HG02759 (cell line): ENCODE results near the gene KPRP.

Experiments
- ATAC-seq: cut with Tn5 transposase; IDR thresholded peaks from one replicate; pipeline ENCODE4 v1.9.1; 2021; ENCODE audit warnings: mild to moderate bottlenecking, moderate library complexity; ENCODE audit not compliant: unreplicated experiment

Gene KPRP

DNA sequence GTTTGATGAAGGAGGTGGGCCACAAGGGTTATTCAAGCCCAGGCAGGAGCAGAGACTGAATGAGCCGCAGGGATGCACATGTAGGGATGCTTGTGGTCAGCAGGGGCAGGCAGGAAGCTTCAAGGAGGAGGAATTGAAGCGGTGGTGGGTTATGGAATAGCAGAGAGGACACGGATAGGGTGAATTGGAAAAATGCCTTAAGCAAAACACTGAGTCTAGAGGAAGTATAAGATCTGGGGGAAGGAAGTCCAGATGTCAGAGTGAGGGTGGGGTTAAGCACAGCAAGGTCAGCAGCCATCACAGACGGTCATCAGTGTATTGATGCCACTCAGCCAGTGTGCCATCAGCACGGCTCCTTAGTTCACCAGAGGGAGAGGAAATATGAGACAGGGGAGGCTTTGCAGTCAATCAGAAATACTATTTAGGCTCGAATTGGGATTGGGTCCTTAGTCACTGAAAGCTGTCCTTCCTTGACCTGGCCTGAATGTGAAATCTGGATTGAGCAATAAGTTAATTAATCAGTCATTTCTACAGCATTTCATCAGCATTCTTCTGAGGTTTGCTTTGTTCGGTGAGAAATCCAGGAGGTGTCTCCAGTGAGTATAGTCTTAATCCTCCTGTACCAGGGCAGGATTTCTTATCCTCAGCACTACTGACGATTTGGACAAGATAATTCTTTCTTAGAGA, 11.2 kb downstream of the KPRP start:
- no peak for ATAC-seq

DNA sequence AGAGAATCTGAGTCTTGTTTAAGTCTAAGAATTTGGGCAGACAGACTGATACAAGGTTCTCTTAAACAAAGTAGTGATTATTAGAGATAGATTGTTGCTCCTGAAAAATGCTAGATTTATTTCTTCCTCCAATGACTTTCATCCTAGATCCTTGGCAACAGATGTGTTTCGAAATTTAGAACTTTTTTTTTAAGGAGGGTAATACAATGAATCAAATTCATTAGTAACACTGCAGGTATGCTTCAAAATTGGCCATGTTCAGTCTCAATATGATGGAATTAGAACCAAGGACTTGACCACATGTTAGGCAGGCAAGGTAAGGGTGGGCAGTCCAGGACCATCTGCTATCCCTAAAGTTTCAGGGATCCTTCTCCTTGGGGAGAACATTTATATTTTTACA, 12.6 kb downstream of the KPRP start:
- no peak for ATAC-seq

DNA sequence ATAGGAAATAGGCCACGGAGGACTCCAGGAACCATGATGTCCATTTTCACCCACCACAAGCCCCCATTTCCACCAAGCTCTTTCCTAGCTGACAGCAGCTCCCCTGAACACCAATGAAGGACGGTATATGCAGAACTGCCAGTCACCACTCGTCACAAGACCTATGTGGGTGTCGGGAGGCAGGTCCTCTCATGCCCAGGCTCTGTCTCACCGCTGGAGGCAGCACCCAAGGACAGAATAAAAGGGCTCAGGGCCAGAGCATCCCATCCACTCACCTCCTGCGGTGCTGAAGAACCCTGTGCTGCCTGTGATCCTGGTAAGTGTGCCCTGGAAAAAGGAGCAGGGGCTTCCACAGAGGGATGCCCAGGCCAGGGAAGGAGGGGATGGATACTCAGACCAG, 17.1 kb downstream of the KPRP start, which contains the start of gene LCE1F:
Gene LCE1F, plus strand, starts transcription at position 266 of the 400 bp plus-strand sequence. CDS start 1,232 bp downstream, outside the sequence.
- ATAC-seq = no peak

DNA sequence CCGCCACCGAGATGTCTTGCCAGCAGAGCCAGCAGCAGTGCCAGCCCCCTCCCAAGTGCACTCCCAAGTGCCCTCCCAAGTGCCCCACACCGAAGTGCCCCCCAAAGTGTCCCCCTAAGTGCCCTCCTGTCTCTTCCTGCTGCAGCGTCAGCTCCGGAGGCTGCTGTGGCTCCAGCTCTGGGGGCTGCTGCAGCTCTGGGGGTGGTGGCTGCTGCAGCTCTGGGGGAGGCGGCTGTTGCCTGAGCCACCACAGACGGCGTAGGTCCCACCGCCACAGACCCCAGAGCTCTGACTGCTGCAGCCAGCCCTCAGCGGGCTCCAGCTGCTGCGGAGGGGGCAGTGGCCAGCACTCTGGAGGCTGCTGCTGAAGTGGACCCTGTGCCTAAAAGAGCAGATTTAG, 18.5 kb downstream of the KPRP start:
- no peak for ATAC-seq

DNA sequence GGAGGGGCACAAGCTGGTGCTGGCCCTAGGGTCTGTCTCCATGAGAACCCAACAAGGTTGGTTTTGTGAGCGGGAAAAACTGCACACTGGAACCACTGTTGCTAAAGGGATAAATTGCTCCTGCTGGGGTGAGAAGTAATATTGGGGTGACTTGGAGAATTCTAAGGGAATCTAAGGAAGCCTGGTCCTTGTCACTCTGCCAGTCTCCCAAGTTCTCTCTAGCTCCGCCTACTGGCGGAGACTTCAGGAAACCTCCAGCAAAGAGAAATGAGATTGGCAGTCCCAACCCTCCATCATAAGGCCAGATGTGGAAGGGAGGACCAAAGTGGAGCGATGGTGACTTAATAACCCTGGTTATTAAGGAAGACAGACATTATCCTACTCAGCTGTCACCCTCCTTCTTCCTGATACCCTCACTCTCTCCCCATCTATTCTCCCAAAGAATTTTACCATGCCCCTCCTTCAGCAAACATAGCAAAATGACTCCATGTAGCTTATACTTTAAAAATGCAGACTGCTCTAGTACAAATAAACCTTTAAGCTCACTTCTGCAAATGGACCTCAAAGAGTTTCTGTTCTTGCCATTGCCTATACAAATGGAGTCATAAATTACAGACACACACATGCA, 19.8 kb downstream of the KPRP start:
- ATAC-seq = no peak

DNA sequence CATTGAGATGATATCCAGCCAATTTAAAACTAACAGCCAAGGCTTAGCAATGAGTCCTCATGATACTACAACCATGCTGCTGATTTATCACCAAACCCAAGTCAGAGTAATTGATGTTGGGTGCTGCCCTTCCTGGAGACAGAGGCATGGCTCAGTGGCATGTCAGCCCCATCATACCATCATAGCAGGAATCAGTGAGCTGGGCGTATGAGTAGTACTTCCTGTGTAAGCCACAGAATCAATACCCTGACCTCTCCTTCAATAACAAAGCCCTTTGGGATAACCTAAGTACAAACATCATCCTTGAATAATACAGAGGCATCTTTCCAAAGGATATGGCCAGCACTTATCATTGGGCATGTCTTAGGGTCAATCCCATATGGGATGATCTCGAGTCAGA, 25.3 kb downstream of the KPRP start:
- ATAC-seq = no peak

DNA sequence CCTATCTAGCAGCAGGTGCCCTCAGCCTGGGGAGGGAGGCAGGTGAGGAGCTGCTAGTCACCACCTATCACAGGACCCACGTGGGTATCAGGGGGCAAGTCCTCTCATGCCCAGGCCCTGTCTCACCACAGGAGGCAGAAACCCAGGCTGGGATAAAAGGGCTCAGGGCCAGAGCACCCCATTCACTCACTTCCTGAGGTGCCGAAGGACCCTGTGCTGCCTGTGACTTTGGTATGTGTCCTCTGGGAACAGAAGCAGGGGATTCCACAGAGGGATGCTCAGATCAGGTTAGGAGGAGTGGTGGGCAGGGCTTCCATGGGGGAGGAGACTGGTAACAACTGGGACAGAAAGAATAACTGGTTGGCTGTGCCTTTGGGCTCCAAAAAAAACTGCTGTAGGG, 28.3 kb downstream of the KPRP start, which contains the start of gene LCE1E:
Gene LCE1E, plus strand, starts transcription at position 181 of the 400 bp plus-strand sequence. CDS start 1,043 bp downstream, outside the sequence.
- no peak for ATAC-seq

DNA sequence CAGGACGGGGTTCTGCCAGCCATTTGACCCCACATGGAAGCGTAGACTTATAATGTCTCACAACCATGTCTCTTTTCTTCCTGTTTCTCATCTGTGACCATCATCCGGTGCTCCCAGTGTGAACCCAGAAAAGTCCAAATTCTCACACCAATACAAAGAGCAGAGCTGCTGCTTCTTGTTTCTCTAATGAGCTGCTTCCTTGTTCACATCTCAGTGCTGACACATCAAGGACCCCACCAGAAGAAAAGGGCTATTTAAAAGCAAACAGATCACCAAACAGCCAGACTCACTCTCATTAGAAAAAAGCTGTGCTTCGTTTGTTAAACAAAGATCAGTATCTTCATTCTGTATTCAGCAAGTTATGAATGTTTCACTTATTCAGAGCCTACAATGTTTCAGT, 37.9 kb downstream of the KPRP start:
- ATAC-seq = no peak

DNA sequence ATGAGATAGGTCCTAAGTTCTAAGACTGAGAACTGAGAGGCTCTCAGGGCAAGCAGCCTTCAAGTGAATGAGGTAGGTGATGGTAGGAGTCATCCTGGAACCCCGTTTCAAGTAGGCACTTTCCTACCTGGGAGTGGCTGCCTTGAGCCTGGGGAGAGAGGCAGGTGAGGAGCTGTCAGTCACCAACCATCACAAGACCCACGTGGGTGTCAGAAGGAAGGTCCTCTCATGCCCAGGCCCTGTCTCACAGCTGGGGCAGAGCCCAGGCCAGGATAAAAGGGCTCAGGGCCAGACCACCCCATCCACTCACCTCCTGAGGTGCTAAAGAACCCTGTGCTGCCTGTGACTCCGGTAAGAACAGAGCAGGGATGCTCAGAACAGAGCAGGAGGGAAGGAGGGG, 38.6 kb downstream of the KPRP start, which contains the start of gene LCE1D:
Gene LCE1D, plus strand, starts transcription at position 301 of the 400 bp plus-strand sequence. CDS start 1,074 bp downstream, outside the sequence.
- ATAC-seq = no peak

DNA sequence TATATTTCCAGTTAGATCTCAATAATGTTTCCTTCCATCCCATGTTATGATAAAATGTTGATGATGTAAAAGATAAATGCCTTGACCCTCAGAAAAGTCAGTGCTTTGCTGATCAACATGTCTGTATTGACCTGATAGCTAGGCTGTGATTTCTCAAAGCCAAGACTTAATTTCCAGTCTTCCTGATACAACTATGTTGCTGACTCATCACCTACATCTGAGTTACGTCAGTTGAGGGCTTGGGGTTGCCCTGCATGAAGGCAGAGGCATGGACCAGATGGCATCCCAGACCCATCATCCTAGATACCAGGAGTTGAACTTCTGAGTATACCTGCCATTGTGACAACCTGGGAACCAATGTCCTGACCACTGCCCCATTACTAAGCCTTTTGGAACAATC, 43.5 kb downstream of the KPRP start:
- no peak for ATAC-seq

DNA sequence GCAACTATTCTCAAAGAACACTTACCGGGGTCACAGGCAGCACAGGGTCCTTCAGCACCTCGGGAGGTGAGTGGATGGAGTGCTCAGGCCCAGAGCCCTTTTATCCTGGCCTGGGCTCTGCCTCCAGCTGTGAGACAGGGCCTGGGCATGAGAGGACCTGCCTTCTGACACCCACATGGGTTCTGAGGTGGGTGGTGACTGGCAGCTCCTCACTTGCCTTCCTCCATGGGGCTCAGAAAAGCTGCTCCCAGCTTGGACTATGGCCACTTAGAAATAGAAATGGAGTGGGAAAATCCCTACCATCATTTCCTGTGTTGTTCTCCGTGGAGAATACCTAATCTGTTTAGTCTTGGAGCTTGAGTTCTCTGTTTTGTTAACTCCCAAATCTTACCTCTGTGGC, 48.8 kb downstream of the KPRP start, which contains the start of gene LCE1C:
Gene LCE1C, minus strand, starts transcription at position 76 of the 400 bp plus-strand sequence. CDS start 1,173 bp downstream, outside the sequence.
- ATAC-seq = no peak

DNA sequence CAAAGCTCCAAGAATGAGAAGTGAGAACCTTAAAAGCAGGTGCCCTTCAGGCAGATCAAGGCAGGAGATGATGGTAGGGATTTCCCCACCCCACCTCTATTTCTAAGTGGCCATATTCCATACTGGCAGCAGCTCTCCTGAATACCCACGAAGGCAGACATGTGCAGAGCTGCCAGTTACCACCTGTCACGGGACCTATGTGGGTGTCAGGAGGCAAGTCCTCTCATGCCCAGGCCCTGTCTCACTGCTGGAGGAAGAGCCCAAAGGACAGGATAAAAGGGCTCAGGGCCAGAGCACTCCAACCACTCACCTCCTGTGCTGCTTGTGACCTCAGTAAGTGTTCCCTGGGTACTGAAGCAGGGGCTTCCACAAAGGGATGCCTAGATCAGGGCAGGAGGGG, 53.2 kb downstream of the KPRP start:
- ATAC-seq = no peak
